ENCODE data around the gene ADGRL3.

GRCh38 chr4:61909031-61909430 lies 708.9 kb downstream of the ADGRL3 start:
- TF ChIP-seq CTCF (IDR thresholded peaks at IDR 0.05; ENCODE audit: insufficient read depth, low read depth, low read length) (no peak), EZH2 (IDR thresholded peaks at IDR 0.05; ENCODE audit: insufficient read depth, low read length) (no peak)
